ENCODE data around the gene PELI2.

PELI2 gene

GRCh38 chr14:56117765-56118610, at the start of gene PELI2:
PELI2 (plus strand) TSS chr14:56118411; CDS start chr14:56118661, 250 bp downstream.
- peak within 1 kb of the TSS; percentile 76 to 77 for H3K9ac ChIP-seq (ENCODE audit: low read depth in 1 of 2, low read length in 2 of 2)
- peaks cover 7 to 14% of the 10 kb centered on the region in 2 donors for H3K4me1 ChIP-seq (ENCODE audit: control insufficient read depth in 1 of 2, insufficient read depth in 2 of 2, low read length in 2 of 2)
- peak within 1 kb of the TSS; percentile 88 for H3K27ac ChIP-seq (ENCODE audit: low read depth, low read length)

GRCh38 chr14:56073799-56074198, 44.4 kb upstream of the PELI2 start:
- H3K27me3 ChIP-seq (ENCODE audit: control insufficient read depth in 1 of 2, insufficient read depth in 2 of 2, low read length in 2 of 2), result no peaks in the 10 kb centered on the region
- H3K27ac ChIP-seq (ENCODE audit: low read depth, low read length), result no peak overlapping the region
- no peak overlapping the region for H3K9ac ChIP-seq (ENCODE audit: low read depth in 1 of 2, low read length in 2 of 2)
- no peak overlapping the region for H3K4me3 ChIP-seq (ENCODE audit: low read depth in 1 of 2, low read length in 2 of 2)
- no peaks in the 10 kb centered on the region for H3K36me3 ChIP-seq (ENCODE audit: control insufficient read depth in 1 of 2, insufficient read depth in 2 of 2, low read length in 2 of 2)
- no peaks in the 10 kb centered on the region for H3K9me3 ChIP-seq (ENCODE audit: control insufficient read depth in 1 of 2, low read length in 2 of 2)
- no peaks in the 10 kb centered on the region for H3K4me1 ChIP-seq (ENCODE audit: control insufficient read depth in 1 of 2, insufficient read depth in 2 of 2, low read length in 2 of 2)

More at GRCh38 chr14:56117765-56118610, at the start of gene PELI2:
- H3K4me3 ChIP-seq (ENCODE audit: low read depth in 1 of 2, low read length in 2 of 2), result peak within 1 kb of the TSS; percentile 86 to 90
- no peaks in the 10 kb centered on the region for H3K36me3 ChIP-seq (ENCODE audit: control insufficient read depth in 1 of 2, insufficient read depth in 2 of 2, low read length in 2 of 2)
- no peaks in the 10 kb centered on the region for H3K27me3 ChIP-seq (ENCODE audit: control insufficient read depth in 1 of 2, insufficient read depth in 2 of 2, low read length in 2 of 2)
- H3K9me3 ChIP-seq (ENCODE audit: control insufficient read depth in 1 of 2, low read length in 2 of 2), result no peaks in the 10 kb centered on the region

GRCh38 chr14:56075301-56075700, 42.9 kb upstream of the PELI2 start:
- no peaks in the 10 kb centered on the region for H3K9me3 ChIP-seq (ENCODE audit: control insufficient read depth in 1 of 2, low read length in 2 of 2)
- no peak overlapping the region for H3K27ac ChIP-seq (ENCODE audit: low read depth, low read length)
- H3K9ac ChIP-seq (ENCODE audit: low read depth in 1 of 2, low read length in 2 of 2), result no peak overlapping the region
- H3K36me3 ChIP-seq (ENCODE audit: control insufficient read depth in 1 of 2, insufficient read depth in 2 of 2, low read length in 2 of 2), result no peaks in the 10 kb centered on the region
- no peaks in the 10 kb centered on the region for H3K27me3 ChIP-seq (ENCODE audit: control insufficient read depth in 1 of 2, insufficient read depth in 2 of 2, low read length in 2 of 2)
- H3K4me1 ChIP-seq (ENCODE audit: control insufficient read depth in 1 of 2, insufficient read depth in 2 of 2, low read length in 2 of 2), result no peaks in the 10 kb centered on the region
- no peak overlapping the region for H3K4me3 ChIP-seq (ENCODE audit: low read depth in 1 of 2, low read length in 2 of 2)

GRCh38 chr14:56081139-56081538, 37.1 kb upstream of the PELI2 start:
- no peaks in the 10 kb centered on the region for H3K36me3 ChIP-seq (ENCODE audit: control insufficient read depth in 1 of 2, insufficient read depth in 2 of 2, low read length in 2 of 2)
- peaks cover 0 to 11% of the 10 kb centered on the region in 2 donors for H3K4me1 ChIP-seq (ENCODE audit: control insufficient read depth in 1 of 2, insufficient read depth in 2 of 2, low read length in 2 of 2)
- H3K27me3 ChIP-seq (ENCODE audit: control insufficient read depth in 1 of 2, insufficient read depth in 2 of 2, low read length in 2 of 2), result no peaks in the 10 kb centered on the region
- no peak overlapping the region for H3K27ac ChIP-seq (ENCODE audit: low read depth, low read length)
- H3K9me3 ChIP-seq (ENCODE audit: control insufficient read depth in 1 of 2, low read length in 2 of 2), result no peaks in the 10 kb centered on the region
- H3K9ac ChIP-seq (ENCODE audit: low read depth in 1 of 2, low read length in 2 of 2), result no peak overlapping the region
- H3K4me3 ChIP-seq (ENCODE audit: low read depth in 1 of 2, low read length in 2 of 2), result no peak overlapping the region

- H3K36me3 ChIP-seq (ENCODE audit: control insufficient read depth in 1 of 2, insufficient read depth in 2 of 2, low read length in 2 of 2), result no peaks in the 10 kb centered on the region
- H3K9ac ChIP-seq (ENCODE audit: low read depth in 1 of 2, low read length in 2 of 2), result no peak overlapping the region
- peaks cover 0 to 11% of the 10 kb centered on the region in 2 donors for H3K4me1 ChIP-seq (ENCODE audit: control insufficient read depth in 1 of 2, insufficient read depth in 2 of 2, low read length in 2 of 2)
- no peak overlapping the region for H3K4me3 ChIP-seq (ENCODE audit: low read depth in 1 of 2, low read length in 2 of 2)
- H3K27me3 ChIP-seq (ENCODE audit: control insufficient read depth in 1 of 2, insufficient read depth in 2 of 2, low read length in 2 of 2), result no peaks in the 10 kb centered on the region
- H3K9me3 ChIP-seq (ENCODE audit: control insufficient read depth in 1 of 2, low read length in 2 of 2), result no peaks in the 10 kb centered on the region
- H3K27ac ChIP-seq (ENCODE audit: low read depth, low read length), result no peak overlapping the region
Observed at GRCh38 chr14:56082880-56083279, 35.3 kb upstream of the PELI2 start.

- no peak overlapping the region for H3K9ac ChIP-seq (ENCODE audit: low read depth in 1 of 2, low read length in 2 of 2)
- H3K4me3 ChIP-seq (ENCODE audit: low read depth in 1 of 2, low read length in 2 of 2), result no peak overlapping the region
- peaks cover 0 to 11% of the 10 kb centered on the region in 2 donors for H3K4me1 ChIP-seq (ENCODE audit: control insufficient read depth in 1 of 2, insufficient read depth in 2 of 2, low read length in 2 of 2)
- H3K9me3 ChIP-seq (ENCODE audit: control insufficient read depth in 1 of 2, low read length in 2 of 2), result no peaks in the 10 kb centered on the region
- no peaks in the 10 kb centered on the region for H3K27me3 ChIP-seq (ENCODE audit: control insufficient read depth in 1 of 2, insufficient read depth in 2 of 2, low read length in 2 of 2)
- H3K27ac ChIP-seq (ENCODE audit: low read depth, low read length), result no peak overlapping the region
- H3K36me3 ChIP-seq (ENCODE audit: control insufficient read depth in 1 of 2, insufficient read depth in 2 of 2, low read length in 2 of 2), result no peaks in the 10 kb centered on the region
Observed at GRCh38 chr14:56085471-56085870, 32.7 kb upstream of the PELI2 start.

- Histone ChIP-seq H3K4me1 (ENCODE audit: control insufficient read depth in 1 of 2, insufficient read depth in 2 of 2, low read length in 2 of 2) (peaks cover 0 to 3% of the 10 kb centered on the region in 2 donors), H3K27ac (ENCODE audit: low read depth, low read length) (no peak overlapping the region), H3K4me3 (ENCODE audit: low read depth in 1 of 2, low read length in 2 of 2) (no peak overlapping the region), H3K27me3 (ENCODE audit: control insufficient read depth in 1 of 2, insufficient read depth in 2 of 2, low read length in 2 of 2) (no peaks in the 10 kb centered on the region), H3K9ac (ENCODE audit: low read depth in 1 of 2, low read length in 2 of 2) (no peak overlapping the region), H3K9me3 (ENCODE audit: control insufficient read depth in 1 of 2, low read length in 2 of 2) (no peaks in the 10 kb centered on the region), H3K36me3 (ENCODE audit: control insufficient read depth in 1 of 2, insufficient read depth in 2 of 2, low read length in 2 of 2) (no peaks in the 10 kb centered on the region)
Observed at GRCh38 chr14:56087671-56088471, 30.3 kb upstream of the PELI2 start.

GRCh38 chr14:56088941-56089340, 29.3 kb upstream of the PELI2 start:
- H3K27me3 ChIP-seq (ENCODE audit: control insufficient read depth in 1 of 2, insufficient read depth in 2 of 2, low read length in 2 of 2), result no peaks in the 10 kb centered on the region
- no peaks in the 10 kb centered on the region for H3K4me1 ChIP-seq (ENCODE audit: control insufficient read depth in 1 of 2, insufficient read depth in 2 of 2, low read length in 2 of 2)
- H3K9me3 ChIP-seq (ENCODE audit: control insufficient read depth in 1 of 2, low read length in 2 of 2), result no peaks in the 10 kb centered on the region
- no peak overlapping the region for H3K27ac ChIP-seq (ENCODE audit: low read depth, low read length)
- no peak overlapping the region for H3K4me3 ChIP-seq (ENCODE audit: low read depth in 1 of 2, low read length in 2 of 2)
- H3K36me3 ChIP-seq (ENCODE audit: control insufficient read depth in 1 of 2, insufficient read depth in 2 of 2, low read length in 2 of 2), result no peaks in the 10 kb centered on the region
- H3K9ac ChIP-seq (ENCODE audit: low read depth in 1 of 2, low read length in 2 of 2), result no peak overlapping the region

GRCh38 chr14:56092763-56093162, 25.4 kb upstream of the PELI2 start:
- Histone ChIP-seq H3K36me3 (ENCODE audit: control insufficient read depth in 1 of 2, insufficient read depth in 2 of 2, low read length in 2 of 2) (no peaks in the 10 kb centered on the region), H3K4me3 (ENCODE audit: low read depth in 1 of 2, low read length in 2 of 2) (no peak overlapping the region), H3K27ac (ENCODE audit: low read depth, low read length) (no peak overlapping the region), H3K9ac (ENCODE audit: low read depth in 1 of 2, low read length in 2 of 2) (no peak overlapping the region), H3K4me1 (ENCODE audit: control insufficient read depth in 1 of 2, insufficient read depth in 2 of 2, low read length in 2 of 2) (no peaks in the 10 kb centered on the region), H3K9me3 (ENCODE audit: control insufficient read depth in 1 of 2, low read length in 2 of 2) (peaks cover 0 to 6% of the 10 kb centered on the region in 2 donors), H3K27me3 (ENCODE audit: control insufficient read depth in 1 of 2, insufficient read depth in 2 of 2, low read length in 2 of 2) (no peaks in the 10 kb centered on the region)

GRCh38 chr14:56094076-56094475, 24.1 kb upstream of the PELI2 start:
- Histone ChIP-seq H3K9ac (ENCODE audit: low read depth in 1 of 2, low read length in 2 of 2) (no peak overlapping the region), H3K4me1 (ENCODE audit: control insufficient read depth in 1 of 2, insufficient read depth in 2 of 2, low read length in 2 of 2) (no peaks in the 10 kb centered on the region), H3K4me3 (ENCODE audit: low read depth in 1 of 2, low read length in 2 of 2) (no peak overlapping the region), H3K27me3 (ENCODE audit: control insufficient read depth in 1 of 2, insufficient read depth in 2 of 2, low read length in 2 of 2) (no peaks in the 10 kb centered on the region), H3K36me3 (ENCODE audit: control insufficient read depth in 1 of 2, insufficient read depth in 2 of 2, low read length in 2 of 2) (no peaks in the 10 kb centered on the region), H3K27ac (ENCODE audit: low read depth, low read length) (no peak overlapping the region), H3K9me3 (ENCODE audit: control insufficient read depth in 1 of 2, low read length in 2 of 2) (peaks cover 0 to 6% of the 10 kb centered on the region in 2 donors)

Data from duodenal mucosa (tissue), 2 donors.